NCI-H2196 (cell line): Measurements from ENCODE around the gene FUBP3.
"Not testable (repeated sequence)": the region's sequence is repeated elsewhere in the genome, so short reads cannot be mapped to it uniquely, and the experiment has no call there.

ENCODE experiments used
- DNase-seq: peaks from one replicate; lab custom pipeline; 2025; ENCODE audit not compliant: unreplicated experiment; lab: John Stamatoyannopoulos, UW

Gene FUBP3

DNA sequence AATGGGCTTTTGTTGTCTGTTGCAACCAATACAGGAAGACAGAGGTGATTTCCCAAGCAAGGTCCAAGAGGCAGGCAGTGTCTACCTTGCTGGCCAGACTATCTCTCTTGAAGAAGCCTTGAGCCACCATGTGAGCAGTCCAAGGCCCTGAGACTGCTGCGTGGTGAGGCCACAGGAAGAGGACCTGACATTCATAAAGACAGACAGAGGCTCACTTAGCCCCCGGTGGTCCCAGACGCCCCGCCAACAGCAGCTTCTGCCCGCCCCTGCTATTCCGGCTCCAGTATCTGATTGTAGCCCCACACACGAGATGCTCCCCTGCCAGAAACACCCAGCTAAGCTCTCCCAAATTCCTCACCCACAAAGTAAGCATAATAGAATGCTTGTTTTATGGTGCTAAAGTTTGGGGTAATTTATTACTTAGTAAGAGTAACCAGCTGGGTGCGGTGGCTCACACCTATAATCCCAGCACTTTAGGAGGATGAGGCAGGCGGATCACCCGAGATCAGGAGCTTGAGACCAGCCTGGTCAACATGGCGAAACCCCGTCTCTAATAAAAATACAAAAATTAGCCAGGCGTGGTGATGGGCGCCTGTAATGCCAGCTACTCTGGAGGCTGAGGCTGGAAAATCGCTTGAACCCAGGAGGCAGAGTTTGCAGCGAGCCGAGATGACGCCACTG is 22.8 kb upstream of the FUBP3 start:
- no peak for DNase-seq

DNA sequence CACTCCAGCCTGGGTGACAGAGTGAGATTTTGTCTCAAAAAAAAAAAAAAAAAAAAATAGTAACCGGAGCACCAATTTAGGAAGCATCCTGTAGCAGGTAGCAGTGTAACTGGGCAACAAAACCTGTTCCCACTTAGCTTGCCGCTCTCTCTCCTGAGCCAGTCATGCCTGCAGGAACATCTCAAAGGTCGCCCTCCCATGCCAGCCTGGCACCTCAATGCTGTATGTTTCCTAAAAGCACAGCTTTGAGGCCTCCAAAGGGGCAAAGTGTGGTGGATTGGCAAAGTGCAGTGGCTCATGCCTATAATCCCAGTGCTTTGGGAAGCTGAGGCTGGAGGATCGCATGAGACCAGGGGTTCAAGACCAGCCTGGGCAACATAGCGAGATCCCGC is 22.3 kb upstream of the FUBP3 start:
- no peak for DNase-seq

DNA sequence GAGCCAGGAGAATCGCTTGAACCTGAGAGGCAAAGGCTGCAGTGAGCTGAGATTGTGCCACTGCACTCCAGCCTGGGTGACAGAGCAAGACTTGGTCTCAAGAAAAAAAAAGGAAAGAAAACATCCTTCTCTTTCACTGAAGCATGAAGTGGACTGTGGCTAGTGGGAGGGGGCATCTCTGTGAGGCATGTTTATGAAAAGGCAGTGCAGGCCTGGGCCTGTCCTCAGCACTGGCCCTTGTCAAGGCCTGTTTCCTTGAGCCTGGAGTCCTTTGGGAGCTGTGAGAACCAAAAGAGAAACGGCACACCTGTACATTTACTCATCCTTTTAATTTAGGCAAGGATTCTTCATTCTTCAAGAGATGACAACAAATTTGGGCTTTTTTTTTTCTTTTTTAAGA is 18.3 kb upstream of the FUBP3 start:
- DNase-seq = no peak

DNA sequence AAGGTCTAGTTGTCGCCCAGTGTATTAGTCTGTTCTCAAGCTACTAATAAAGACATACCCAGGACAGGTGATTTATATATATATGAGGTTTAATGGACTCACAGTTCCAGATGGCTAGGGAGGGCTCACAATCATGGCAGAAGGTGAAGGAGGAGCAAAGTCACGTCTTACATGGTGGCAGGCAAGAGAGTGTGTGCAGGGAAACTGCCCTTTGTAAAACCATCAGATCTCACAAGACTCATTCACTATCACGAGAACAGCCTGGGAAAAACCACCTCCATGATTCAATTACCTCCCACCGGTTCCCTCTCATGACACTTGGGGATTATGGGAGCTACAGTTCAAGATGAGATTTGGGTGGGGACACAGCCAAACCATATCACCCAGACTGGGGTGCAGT is 16.9 kb upstream of the FUBP3 start:
- DNase-seq = not testable (repeated sequence)

DNA sequence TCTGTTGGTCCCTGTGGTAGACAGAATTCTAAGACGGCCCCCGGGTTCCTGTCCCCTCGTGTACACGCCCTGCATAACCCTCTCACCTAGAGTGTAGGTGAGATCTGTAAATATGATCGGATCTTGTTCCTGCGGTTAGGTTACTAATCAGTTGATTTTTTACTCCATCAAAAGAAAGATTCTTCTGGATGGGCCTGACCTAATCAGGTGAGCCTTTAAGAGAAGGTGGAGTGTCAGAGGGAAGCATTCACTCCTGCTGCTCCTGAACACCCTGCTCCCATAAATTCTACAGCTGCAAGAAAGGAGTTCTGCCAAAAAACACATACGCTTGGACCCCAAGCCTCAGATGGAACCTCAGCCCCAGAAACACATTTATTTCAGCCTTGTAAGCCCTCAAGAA is 15.6 kb upstream of the FUBP3 start:
- DNase-seq = no peak

DNA sequence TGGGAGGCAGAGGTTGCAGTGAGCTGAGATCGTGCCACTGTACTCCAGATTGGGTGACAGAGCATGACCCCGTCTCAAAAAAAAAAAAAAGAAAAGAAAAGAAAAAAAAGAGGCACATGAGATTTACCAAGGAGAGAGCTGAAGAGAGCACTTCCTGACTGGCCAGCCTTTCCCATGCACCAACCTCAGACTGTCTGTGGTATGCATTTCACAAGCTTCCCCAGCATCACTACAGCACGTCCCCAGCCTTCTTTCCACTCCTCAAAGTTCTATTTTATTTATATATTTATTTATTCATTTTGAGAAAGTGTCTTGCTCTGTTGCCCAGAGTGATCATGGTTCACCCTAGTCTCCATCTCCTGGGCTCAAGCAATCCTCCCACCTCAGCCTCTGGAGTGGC is 13.6 kb upstream of the FUBP3 start:
- no peak for DNase-seq

DNA sequence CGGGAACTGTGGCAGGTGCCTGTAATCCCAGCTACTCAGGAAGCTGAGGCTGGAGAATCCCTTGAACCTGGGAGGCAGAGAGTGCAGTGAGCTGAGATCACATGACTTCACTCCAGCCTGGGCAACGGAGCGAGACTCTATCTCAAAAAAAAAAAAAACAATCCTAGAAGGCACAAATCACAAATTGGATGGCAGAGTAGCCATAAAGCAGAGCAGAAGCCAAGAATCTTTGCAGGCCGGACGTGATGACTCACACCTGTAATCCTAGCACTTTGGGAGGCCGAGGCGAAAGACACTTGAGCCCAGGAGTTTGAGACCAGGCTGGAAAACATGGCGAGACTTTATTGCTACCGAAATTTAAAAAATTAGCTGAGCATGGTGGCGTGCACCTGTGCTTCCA is 9.2 kb upstream of the FUBP3 start:
- peak; percentile 35 for DNase-seq

DNA sequence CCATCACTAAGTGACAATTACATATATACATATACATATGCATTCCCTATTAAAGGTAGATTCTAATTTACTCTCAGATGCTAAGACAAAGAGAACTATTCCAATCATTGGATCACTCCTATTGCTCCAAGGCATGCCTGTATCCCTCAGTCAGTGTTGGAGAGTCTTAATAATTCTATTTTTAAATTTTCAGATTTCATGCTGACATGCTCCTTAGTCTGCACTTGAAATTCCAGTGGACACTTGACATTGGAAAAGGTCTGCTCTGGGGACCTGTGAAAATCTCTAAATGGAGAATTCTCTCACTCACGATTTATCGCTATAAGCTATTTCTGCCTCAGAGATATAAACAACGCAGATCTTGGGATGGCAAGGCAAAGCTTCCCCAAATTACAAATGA is 3.9 kb upstream of the FUBP3 start:
- no peak for DNase-seq

DNA sequence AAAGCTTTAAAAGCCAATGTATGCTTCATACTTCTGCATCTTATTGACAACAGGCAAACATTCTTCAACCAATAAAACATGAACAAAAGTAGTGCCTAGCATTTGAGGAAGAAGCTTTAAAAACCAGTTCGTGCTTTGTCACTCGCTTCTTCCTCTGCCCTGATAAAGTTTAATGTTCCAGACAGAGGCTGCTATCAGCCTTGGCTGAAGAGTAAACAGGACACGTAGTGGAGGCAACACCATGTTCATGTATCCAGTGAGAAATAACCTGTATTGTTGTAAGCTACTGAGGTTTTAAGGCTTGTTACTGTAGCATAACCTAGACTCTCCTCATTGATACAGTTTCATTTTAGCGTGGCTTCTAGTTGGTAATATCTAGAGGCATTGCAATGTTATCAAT is 3.2 kb upstream of the FUBP3 start:
- no peak for DNase-seq

DNA sequence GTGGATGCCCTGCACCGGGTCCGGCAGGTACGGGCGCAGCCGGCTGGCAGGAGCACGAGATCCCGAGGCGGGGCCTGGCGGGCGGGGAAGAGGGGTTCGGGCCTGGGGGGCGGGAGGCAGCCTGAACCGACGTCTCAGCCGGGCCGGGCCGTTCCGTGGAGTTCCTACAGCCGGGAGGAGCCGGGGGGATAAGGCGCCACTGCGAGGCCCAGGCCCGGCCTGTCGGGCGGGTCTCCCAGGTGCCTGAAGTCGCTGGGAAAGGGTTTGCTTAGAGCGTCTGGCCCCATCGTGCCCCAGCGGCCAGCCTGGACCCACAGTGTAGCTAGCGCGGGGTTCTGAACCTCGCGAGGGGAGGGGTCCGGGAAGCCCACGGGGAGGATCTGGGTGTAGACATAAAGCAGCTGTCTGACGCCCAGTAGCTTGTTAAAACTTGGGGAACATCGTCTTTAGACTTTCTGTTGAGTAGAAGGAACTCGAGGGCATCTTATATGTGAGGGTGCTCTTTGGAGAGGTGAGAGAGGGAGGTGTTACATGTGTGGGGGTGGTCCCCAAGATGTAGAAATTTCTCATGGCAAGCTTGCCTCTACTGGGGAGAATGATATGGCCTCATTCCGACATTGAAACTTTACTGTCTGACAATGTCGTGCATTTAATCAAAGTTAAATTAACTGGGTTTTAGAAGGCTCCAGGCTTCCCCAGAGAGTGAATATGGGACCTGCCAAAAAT is 524 bp downstream of the FUBP3 start:
- DNase-seq = no peak

DNA sequence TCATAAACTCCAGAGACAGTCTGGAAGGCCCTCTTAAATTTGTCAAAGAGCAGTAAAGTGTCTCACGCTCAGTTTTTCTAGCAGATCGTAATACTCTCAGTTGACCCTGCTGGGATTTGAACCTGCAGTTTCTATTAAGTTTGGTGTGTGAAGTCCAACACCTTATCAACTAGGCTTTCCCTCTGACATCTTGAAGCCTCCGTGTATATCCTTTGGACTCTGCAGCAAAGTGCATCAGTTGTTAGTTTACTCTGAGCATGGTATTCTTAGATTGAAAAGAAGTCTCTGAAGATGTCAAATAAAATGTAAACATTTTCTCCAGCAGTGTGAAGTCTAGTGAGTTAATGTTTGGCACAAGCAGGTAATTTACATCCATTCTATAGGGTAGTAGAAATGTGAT is 2.4 kb downstream of the FUBP3 start:
- DNase-seq = no peak

DNA sequence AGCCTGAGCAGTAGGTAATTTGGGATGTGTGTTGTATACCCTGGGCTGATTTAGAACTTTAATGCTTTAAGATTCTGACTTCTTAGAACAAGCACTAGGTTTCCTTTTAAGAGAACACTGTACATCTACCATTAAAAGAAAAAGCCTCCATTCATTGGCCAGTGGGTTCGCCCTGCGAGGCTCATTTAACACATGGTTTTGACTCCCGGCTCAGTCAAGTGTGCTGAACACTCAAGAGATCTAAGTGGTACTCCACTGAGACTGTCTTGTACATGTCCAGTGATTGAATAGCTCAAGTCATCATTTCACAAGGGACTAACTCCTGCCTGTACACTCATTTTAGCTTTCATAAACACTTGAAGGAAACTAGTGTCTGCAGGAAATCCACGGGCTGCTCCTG is 3.9 kb downstream of the FUBP3 start:
- DNase-seq = no peak

DNA sequence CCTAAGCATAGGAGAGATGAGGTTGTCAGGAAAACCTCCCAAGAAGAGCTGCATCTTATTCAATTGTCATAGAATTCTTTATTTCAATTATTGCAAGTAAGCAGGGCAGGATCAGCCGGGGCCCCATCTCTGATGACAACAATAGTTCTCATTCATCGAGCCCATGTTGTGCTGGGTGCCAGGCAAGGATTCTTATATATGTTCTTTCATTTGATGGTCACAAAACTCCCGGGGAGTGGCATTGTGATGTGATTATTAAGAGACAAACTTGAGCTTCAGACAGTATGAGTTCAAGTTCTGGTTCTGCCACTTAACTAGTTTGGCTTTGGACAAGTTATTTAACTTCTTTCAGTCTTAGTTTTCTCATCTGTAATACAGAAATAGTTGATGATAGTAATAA is 8.5 kb downstream of the FUBP3 start:
- DNase-seq = no peak

DNA sequence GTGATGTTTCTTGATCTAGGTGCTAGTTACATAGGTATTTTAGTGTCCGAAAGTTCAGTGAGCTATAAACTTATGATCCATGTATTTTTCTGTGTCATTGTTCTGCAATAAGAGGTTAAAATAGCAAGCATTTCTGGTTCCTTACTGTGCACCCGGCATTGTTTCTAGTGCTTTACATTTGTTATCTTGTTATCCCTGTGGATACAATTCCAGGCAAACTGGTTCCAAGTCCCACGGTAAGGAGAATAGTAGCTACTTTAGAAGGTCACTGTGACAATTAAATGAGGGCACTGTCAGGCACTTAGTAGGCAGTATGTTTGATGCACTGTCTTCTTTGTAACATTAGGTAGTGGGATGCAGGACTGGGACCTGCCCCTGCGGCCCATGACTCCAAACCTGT is 9.0 kb downstream of the FUBP3 start:
- DNase-seq = no peak

DNA sequence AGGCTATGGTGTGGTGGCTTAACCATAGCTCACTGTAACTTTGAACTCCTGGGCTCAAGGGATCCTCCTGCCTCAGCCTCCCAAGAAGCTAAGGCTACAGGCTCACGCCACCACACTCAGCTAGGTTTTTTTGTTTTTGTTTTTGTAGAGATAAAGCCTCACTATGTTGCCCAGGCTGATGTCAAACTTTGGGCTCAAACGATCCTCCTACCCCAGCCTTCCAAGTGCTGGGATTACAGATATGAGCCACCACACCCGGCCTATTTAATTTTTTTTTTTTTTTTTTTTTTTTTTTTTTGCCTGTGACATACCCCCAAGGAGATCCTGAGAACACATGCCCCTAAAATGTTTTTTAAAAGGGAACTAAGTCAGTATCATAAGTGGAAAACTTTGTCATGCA is 10.4 kb downstream of the FUBP3 start:
- DNase-seq = no peak

DNA sequence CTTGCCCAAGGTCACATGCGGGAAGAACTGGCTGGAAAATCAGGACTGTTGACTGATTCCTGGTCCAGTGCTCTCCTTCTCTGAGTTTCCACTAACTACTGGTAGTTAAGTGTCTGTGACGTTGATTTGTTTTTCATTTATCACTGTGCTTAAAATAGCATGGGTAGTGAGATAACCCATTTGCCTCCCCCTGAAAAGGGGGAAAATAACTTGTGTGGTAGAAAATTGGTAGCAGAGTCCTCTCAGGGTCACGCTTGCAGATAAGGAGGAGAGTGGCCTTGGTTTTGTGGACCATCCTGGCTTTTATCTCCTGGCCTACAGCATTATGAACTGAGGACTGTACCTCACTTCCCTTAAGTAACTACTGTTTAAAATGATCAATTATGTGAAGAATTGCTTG is 10.9 kb downstream of the FUBP3 start:
- no peak for DNase-seq

DNA sequence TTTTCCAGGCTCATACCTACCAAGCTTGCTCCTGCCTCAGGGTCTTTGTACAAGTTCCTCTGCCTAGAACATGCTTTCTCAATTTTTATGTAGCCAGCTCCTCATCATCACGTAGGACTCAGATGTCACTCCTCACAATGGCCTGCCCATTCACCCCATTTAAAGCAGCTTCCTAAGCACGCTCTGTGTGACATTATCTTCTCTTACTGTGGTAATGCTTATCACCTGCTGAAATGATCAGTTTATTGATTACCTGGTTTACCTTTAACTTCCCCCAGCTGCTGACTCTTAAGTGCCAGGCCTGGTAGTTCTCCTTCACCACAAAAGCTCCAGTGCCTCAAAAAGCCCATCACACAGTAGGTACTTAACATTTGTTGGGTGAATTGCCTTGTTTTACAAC is 13.6 kb downstream of the FUBP3 start:
- no peak for DNase-seq

DNA sequence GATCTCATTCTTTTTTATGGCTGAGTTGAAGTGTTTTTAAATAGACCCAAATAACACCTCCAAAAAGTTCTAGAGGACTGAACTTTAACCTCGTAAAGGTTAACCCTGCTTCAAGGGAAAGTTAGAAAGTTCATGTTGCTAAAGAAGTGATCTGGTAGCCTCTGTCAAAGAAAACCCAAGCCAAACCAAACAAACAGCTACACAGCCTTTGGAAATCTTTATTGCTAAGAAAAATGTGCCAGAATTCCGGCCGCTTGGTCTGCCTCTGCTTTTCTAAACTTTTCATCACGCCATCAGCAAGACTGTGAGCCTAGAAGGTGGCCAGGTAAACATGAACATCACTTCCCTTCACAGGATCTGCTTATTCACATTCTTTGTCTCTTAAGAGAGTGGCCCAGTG is 17.9 kb downstream of the FUBP3 start:
- DNase-seq = no peak

DNA sequence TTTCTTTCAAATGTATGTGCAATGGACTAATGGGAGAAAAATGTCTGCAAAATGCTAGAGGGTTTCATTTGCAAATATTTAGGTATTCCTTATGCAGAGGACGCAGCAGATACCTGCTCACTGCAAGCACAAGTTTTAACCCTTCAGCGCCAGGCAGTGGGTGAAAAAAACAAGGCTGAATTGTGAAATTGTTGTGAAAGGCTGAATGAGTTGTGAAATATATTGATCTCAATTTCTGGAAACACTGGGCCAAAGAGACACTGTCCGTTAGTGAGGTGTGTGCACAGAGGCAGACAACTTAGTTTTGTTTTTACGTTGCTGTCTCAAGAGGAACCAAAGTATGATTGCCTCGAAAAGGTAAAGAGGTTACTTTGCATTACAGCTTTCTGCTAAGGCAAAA is 18.8 kb downstream of the FUBP3 start:
- DNase-seq = no peak

DNA sequence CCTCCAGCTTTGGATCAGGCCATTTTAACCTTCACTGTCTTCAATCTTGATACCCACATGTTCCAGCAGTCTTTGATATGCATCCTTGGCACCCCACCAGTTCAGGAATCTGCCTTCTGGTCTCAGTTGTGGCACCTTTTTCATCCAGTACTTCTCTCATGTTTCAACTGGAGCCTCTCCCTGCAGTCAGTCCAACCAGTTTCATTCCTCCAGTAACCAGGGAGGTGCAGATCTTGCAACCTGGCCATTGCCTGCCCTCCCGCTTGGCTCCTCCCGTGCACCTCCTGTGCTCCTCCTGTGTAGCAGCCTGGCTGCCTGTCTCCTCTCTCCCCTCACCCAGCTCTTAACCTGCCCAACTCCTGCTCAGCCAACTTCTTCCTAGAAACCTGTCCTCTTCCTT is 20.2 kb downstream of the FUBP3 start:
- no peak for DNase-seq

DNA sequence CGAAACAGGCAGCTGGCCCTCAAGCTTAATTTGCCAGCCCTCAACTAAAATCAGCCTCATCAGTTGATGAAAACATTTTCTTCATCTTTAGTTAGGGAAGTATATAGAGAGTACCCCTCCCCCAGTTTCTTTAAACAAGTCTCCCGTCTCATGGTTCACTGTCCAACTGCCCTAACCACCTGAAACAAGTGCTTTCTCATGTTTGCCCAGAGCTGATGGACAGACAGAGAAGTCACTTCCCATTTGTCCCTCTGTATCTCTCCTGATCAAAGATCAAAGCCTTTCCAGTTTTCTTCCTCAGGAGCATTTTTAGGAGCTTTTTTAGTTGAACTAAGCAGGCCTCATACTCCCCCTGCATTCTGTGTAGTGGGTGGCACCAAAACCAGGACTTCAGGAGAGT is 21.7 kb downstream of the FUBP3 start:
- DNase-seq = no peak

DNA sequence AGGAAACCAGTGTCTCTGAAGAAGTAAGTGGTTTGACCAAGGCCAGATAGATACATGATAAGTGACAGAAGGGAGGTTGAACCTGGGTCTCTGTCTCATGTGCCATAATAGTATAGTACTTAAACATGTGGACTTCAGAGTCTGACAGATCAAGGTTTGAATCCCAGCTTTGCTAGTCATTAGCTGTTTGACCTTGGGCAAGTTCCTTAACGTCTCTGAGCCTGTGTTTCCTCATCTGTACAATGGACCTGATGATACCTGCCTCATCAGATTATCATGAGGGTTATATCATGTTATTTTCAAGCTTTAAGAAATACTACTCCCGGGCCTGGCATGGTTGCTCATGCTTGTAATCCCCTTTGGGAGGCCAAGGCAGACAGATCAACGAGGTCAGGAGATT is 24.9 kb downstream of the FUBP3 start:
- DNase-seq = no peak
